Renal cortical epithelial cell (primary cell): ENCODE results near the gene SPTBN1. TPM values are rescaled to one million over a fixed set of nuclear protein-coding genes. Genes with fewer than 3 reads are reported as not detected.
"Not testable (repeated sequence)": the region's sequence is repeated elsewhere in the genome, so short reads cannot be mapped to it uniquely, and the experiment has no call there.

Source experiments
- DNase-seq: peaks from one replicate; pipeline ENCODE4 v3.0.0-alpha.2; 2011; ENCODE audit warnings: low read depth
- total RNA-seq: library from RNA; depleted of rRNA; stranded (reverse); fragments of >200 nt; gene quantifications from 2 replicates; pipeline ENCODE4 v1.2.3, GENCODE V29; 2014

Gene SPTBN1
- total RNA-seq, 1 donor from 2014 or later: 447 TPM

DNA sequence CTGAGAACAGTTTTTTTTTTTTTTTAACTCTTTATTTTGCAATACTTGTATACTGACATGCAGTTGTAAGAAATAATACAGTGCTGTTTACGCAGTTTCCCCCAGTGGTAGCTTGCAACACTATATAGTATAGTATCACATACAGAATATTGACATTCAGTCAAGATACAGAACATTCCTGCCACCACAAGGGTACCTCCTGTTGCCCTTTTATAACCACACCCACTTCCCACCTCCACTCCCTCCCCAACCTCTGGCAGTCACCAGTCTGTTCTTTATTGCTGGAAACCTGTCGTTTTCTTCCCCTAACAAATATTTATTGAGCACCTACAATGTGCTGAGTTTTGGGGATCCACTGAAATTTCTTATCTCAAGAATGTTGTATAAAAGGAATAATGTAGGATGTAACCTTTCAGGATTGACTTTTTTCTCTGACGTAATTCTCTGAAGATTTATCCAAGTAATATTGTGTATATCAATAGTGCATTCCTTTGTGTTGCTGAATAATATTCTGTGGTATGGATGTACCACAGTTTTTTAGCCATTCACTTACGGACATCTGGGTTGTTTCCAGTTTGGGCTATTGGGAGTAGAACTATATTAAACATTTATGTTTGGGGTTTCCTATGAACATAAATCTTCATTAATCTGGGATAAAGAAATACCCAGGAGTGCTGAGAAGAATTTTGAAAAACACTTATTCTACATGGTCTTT, 215.9 kb downstream of the SPTBN1 start:
- DNase-seq: no peak

DNA sequence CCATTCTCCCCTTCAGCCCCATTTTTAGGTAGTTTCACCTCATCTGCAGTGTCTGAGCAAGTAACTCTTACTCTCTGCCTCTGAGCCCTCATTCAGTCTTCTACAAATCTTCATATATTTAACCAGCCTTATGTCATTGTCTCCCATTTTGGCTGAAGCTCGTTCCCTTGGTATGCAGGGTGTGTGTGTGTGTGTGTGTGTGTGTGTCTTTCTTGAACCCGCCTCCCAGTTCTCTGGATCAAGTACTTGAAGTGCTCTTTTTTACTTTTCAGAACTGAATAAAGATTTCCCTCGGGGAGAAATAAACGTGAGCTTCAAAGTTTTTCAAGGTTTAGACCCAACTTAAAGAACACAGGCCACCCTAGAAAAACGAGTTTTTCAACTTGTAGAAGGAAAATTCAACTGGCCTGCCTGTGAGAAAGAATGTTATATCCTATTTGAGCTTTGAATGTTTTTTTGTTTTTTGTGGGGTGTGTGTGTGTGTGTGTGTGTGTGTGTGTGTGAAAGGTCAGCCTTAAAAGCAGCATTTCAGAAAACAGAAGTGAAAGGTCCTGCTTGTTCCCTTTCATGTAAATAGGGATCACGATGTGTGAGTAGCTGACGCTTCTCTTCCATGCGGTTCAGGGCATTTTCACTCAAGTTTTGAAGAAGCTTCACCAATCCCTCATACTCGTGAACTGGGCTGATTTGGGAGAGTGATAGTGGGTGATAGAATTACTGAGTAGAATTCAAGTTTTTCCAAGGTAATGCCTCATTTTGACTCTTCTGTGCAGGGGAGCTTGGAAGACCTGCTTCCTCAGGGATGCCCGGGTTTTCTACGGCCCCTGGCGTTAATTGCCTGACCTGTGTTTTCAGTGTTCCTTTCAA, 216.7 kb downstream of the SPTBN1 start:
- no peak for DNase-seq

DNA sequence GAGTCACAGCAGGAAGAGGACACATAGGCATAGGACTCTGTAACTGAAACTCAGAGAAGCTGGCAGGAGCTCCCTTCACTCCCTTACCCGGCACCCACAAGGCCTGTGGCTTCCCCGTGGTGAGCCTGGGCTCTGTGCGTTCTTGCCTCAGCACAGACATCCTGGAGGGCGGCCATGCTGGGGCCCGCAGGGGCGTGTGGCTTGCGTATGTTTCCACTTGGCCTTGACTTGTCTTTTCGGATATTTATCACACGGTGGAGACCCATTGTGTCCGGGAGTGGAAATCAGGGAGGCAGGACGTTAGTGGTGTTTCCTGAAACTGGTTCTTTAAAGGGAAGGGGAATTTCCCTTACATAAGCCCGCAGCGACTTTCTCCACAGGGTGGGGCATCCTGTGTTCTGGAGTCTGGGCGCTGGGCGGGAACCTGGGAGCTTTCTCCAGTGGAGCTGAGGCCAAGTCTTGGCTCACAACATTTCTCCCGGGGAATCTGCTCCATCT, 217.4 kb downstream of the SPTBN1 start:
- DNase-seq: no peak

- DNase-seq: no peak
Observed at GRCh38 chr2:54675281-54675680, 219.2 kb downstream of the SPTBN1 start.

DNA sequence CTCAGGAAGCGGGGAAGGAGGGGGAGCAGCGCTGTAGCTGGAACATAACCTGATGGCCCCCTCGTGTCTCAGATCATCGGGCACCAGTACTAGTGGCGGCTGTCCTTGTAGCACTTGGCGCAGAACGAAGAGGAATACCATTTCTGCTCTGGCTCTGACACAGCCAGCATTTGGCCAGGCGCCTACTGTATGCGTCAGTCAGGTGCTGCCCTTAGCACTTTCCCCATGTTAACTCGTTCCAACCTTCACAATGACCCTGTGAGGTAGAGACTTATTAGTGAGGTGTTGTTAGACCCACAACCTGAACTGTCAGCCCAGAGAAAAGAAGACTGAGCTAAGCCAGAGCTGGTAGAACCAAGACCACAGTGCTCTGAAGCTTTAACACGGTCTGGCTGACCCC, 219.6 kb downstream of the SPTBN1 start:
- no peak for DNase-seq

DNA sequence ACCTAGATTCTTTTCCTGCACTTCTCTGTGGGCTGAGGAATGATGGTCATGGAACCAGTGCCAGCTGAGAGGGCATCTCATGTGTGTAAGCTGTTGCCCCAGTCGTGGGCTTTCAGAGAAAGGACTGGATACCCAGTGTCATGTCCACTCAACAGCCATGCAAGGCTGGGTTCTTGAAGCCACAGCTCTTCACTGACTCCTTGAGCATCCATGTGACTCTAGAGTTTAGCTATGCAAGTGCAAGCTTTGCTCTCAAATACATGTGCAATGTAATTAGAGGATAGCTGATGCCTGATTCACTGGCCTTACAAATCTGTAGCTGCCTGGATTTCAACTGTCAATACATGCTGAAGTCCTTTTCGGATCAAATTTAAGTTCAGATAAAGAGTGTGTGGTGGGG, 220.5 kb downstream of the SPTBN1 start:
- no peak for DNase-seq

DNA sequence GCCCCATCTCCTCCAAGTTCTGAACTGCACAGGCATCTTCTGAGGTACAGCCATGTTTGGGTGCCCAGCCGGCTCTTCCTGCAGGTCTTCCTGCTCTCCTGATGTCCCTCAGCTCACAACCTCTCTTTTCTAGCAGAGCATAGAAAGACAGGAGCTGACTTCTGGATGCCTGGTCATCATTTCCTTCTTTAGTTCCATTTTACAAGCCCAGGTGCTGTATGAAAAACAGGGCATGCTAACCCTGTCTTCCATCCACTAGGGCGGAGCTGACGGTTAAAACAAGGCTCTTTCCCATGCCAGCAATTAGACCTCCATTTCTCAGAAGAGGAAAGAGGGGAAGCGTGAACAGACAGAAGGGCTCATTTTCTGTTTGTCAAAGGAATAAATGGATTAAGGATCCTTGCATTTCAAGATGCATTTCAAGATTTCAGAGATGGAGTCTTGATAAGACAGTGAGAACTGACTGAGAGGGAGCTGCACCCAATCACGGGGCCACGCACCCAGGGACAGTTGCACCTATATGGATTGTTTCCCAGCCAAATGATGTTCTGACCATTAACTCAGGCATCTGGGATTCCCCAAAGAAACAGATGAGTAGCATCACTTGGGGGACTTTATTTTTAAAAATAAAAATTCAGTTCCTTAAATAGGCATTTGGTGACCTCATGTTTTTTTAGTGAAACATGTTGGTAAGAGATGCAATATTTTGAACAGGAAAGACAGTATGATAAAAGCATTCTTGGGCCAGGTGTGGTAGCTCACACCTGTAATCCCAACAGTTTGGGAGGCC, 221.5 kb downstream of the SPTBN1 start:
- DNase-seq: no peak

DNA sequence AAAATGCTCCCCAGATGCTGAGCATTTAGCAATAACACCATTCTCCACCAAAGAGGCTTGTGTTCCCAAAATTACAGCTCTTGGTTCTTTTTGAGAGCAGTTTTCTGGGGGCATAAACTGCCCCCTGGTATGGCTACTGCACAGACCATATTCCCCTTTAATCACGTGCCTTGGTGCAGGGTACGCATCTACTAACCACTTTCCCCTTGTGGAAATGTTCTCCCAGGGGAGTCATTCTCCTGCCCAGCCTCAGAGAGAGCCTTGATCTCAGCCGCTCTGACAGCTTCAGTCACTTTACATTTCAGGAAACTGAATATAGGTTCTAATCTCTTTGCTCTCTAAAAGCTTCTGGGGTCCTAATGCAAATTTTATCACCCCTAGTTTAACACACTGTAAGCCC, 222.6 kb downstream of the SPTBN1 start:
- DNase-seq: no peak

GRCh38 chr2:54680397-54681041, 224.4 kb downstream of the SPTBN1 start:
- DNase-seq: peak; percentile 65

DNA sequence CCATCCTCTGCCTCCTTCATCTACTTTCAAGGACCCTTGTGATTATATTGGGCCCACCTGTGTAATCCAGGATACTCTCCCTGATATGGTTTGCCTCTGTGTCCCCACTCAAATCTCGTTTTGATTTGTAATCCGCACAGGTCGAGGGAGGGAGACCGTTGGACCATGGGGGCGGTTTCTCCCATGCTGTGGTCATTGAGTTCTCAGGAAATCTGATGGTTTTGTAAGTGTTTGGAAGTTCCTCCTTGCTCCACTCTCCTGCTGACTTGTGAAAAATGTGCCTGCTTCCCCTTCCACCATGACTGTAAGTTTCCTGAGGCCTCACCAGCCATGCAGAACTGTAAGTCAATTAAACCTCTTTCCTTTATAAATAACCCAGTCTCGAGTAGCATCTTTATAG, 225.3 kb downstream of the SPTBN1 start:
- no peak for DNase-seq

GRCh38 chr2:54683596-54683995, 227.5 kb downstream of the SPTBN1 start:
- no peak for DNase-seq

GRCh38 chr2:54685263-54685775, 229.2 kb downstream of the SPTBN1 start:
- DNase-seq: no peak

- peak; percentile 50 for DNase-seq
Observed at GRCh38 chr2:54687595-54688152, 231.5 kb downstream of the SPTBN1 start.

GRCh38 chr2:54691445-54692135, 235.5 kb downstream of the SPTBN1 start:
- peak; percentile 76 for DNase-seq

DNA sequence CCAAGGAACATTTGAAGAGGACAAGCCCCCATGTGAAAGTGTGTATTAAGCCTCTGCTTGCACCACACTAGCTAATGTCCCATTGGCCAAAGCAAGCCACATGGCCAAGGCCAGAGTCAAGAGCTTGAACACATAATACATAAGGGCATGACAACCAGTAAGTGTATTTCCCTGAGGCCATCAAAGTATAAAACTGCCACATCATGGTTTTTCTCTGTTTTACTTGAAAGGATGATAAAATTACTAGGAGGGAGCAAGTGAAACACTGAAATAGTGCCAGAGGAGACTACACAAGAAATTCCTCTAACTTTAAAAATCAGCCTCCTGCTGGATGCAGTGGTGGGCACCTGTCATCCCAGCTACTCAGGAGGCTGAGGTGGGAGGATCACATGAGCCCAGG, 236.4 kb downstream of the SPTBN1 start:
- DNase-seq: no peak

DNA sequence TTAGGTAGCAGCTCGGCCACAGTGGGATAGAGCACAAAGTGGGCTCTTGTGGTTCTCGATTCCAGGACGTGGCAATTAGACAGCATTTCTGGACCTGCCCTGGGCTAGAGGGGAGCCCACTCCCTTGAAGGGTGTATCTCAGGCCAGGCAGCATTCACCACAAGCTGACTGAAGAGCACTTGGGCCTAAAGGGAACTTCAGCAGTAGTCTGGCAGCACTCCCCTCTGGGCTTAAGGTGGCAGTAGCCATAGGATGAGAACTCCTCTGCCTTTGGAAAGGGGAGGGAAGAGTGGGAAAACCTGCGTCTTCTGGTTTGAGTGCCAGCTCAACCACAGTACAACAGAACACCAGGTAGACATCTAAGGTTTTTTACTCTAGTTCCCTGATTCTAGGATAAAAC, 239.3 kb downstream of the SPTBN1 start:
- DNase-seq: no peak

GRCh38 chr2:54697934-54698333, 241.8 kb downstream of the SPTBN1 start:
- DNase-seq: no peak

DNA sequence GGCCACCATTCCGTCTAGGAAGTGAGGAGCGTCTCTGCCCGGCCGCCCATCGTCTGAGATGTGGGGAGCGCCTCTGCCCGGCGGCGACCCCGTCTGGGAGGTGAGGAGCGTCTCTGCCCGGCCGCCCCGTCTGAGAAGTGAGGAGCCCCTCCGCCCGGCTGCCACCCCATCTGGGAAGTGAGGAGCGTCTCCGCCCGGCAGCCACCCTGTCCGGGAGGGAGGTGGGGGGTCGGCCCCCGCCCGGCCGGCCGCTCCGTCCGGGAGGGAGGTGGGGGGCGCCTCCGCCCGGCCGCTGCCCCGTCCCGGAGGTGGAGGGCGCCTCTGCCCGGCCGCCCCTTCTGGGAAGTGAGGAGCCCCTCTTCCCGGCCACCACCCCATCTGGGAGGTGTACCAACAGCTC, 242.8 kb downstream of the SPTBN1 start:
- not testable (repeated sequence) for DNase-seq

GRCh38 chr2:54699665-54700064, 243.5 kb downstream of the SPTBN1 start:
- DNase-seq: no peak

GRCh38 chr2:54701029-54701428, 244.9 kb downstream of the SPTBN1 start:
- no peak for DNase-seq

GRCh38 chr2:54704238-54704637, 248.1 kb downstream of the SPTBN1 start:
- no peak for DNase-seq
